K562 (cell line): Measurements from ENCODE around the gene ZNF800. TPM values are rescaled to one million over a fixed set of nuclear protein-coding genes. Genes with fewer than 3 reads are reported as not detected.
A peak's percentile ranks its signal among the peaks of the same experiment; 100 is the strongest.

Experiments
- AFF4 ChIP-seq: sonication (generic); formaldehyde crosslinking; IDR thresholded peaks from 2 replicates; pipeline ENCODE4 v1.8.0; 2023; ENCODE audit warnings: mild to moderate bottlenecking, missing genetic modification reagents
- ATF7 ChIP-seq: fragments of 450-650 bp; IDR thresholded peaks from 2 replicates; pipeline ENCODE4 v1.7.1; 2014; ENCODE audit warnings: mild to moderate bottlenecking, moderate library complexity
- DIDO1 ChIP-seq: fragments of 450-650 bp; IDR thresholded peaks from 2 replicates; pipeline ENCODE4 v1.6.1; 2016; ENCODE audit warnings: low read depth, missing biosample characterization, missing genetic modification characterization
- ETS2 ChIP-seq: IDR thresholded peaks from 2 replicates; pipeline ENCODE4 v1.6.1; 2016; ENCODE audit warnings: borderline replicate concordance, missing genetic modification characterization, mild to moderate bottlenecking, moderate library complexity, missing compliant biosample characterization; ENCODE audit not compliant: poor library complexity, severe bottlenecking
- HDAC1 ChIP-seq, 2 experiments: fragments of 450-650 bp; IDR thresholded peaks; 2 replicates each; pipeline ENCODE4 v1.6.1; 2016 to 2017; ENCODE audit warnings: inconsistent platforms in 1 of 2, mild to moderate bottlenecking in 1 of 2, moderate library complexity in 1 of 2
- MYBL2 ChIP-seq, 2 experiments: fragments of 450-650 bp in 1 of 2; sonication (generic) in 1 of 2; formaldehyde crosslinking in 1 of 2; IDR thresholded peaks; 2 replicates each; pipeline versions ENCODE4 v1.6.1 to v1.8.1; 2017 to 2022; ENCODE audit warnings: borderline replicate concordance in 1 of 2, inconsistent platforms in 1 of 2, low read depth in 1 of 2, mild to moderate bottlenecking in 1 of 2, missing genetic modification reagents in 1 of 2, moderate library complexity in 1 of 2
- SRSF1 ChIP-seq: fragments of 200-400 bp; formaldehyde crosslinking; IDR thresholded peaks from 2 replicates; pipeline ENCODE4 v1.6.1; 2017; ENCODE audit warnings: mild to moderate bottlenecking, low read depth, low read length, moderate library complexity
- STAT5A ChIP-seq: IDR thresholded peaks from 2 replicates; pipeline ENCODE4 v1.6.1; 2012; ENCODE audit warnings: low read length, inconsistent platforms, borderline replicate concordance
- THRA ChIP-seq: fragments of 450-650 bp; IDR thresholded peaks from 2 replicates; pipeline ENCODE4 v1.6.1; 2017; ENCODE audit warnings: mild to moderate bottlenecking, moderate library complexity
- VEZF1 ChIP-seq: fragments of 200-800 bp; sonication (Bioruptor generic); IDR thresholded peaks from 2 replicates; pipeline ENCODE4 v1.6.1; 2017; ENCODE audit warnings: missing genetic modification characterization, missing compliant biosample characterization
- ZNF24 ChIP-seq: fragments of 450-650 bp; IDR thresholded peaks from 2 replicates; pipeline ENCODE4 v1.6.1; 2016
- polyA plus RNA-seq, 8 experiments: library from polyadenylated mRNA; depleted of rRNA in 4 of 8; stranded (reverse) in 5 of 8; unstranded in 3 of 8; fragments of >200 nt; fragmentation: Nextera tagmentation in 2 of 8; fragmentation: Illumina TruSeq in 1 of 8; extraction: Ambion mirVana in 2 of 8; extraction: Trizol in 1 of 8; gene quantifications; 2 replicates each; pipeline versions ENCODE4 v1.2.1 to v1.2.3, GENCODE V29; 2011 to 2014; ENCODE audit warnings: inconsistent platforms in 1 of 8, missing spikeins in 1 of 8
- total RNA-seq, 7 experiments: library from RNA; depleted of rRNA in 6 of 7; stranded (reverse); fragments of >200 nt in 6 of 7; fragmentation: Illumina TruSeq in 2 of 7; extraction: Trizol in 2 of 7; gene quantifications; 2 replicates each; pipeline versions ENCODE4 v1.2.1 to v1.2.3, GENCODE V29; 2011 to 2021; ENCODE audit warnings: low replicate concordance in 1 of 7
- TF ChIP-seq, protein P1 (sequence below): fragments of 250-450 bp; sonication (Bioruptor Pico); IDR thresholded peaks from 2 replicates; pipeline ENCODE4 v1.4.0; 2020
- TF ChIP-seq, protein P2 (sequence below): sonication (generic); formaldehyde crosslinking; IDR thresholded peaks from 2 replicates; pipeline ENCODE4 v1.8.1; 2022; ENCODE audit warnings: missing genetic modification reagents

ZNF800 gene
- total and polyA plus RNA-seq, 9 of the 15 experiments (the other 6 are each of a cell fraction or from before 2014, with no cell fraction given) = 7.5 to 58.3 (median 33.4) TPM

DNA sequence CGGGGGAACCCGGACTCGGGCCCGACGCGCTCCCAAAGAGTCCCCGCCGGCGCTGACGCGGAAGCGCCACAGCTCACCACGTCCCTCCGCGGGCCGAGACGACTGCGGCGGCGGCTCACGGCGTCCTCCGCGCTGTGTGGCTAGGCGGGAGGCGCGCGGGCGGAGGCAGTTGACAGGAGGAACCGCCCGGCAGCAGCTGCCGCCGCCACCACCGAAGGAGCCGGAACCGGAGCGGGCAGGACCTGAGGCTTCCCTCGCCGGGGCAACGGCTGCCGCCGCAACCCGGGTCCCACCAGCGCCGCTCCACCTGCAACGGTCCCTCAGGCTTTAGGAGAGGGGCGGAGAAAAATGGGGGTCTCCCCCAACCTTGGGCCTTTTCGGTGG, 334 bp downstream of the ZNF800 start (continued):
- peak; percentile 87 for TF ChIP-seq AFF4 (CRISPR knock-in tag)
- TF ChIP-seq, protein P1, sequence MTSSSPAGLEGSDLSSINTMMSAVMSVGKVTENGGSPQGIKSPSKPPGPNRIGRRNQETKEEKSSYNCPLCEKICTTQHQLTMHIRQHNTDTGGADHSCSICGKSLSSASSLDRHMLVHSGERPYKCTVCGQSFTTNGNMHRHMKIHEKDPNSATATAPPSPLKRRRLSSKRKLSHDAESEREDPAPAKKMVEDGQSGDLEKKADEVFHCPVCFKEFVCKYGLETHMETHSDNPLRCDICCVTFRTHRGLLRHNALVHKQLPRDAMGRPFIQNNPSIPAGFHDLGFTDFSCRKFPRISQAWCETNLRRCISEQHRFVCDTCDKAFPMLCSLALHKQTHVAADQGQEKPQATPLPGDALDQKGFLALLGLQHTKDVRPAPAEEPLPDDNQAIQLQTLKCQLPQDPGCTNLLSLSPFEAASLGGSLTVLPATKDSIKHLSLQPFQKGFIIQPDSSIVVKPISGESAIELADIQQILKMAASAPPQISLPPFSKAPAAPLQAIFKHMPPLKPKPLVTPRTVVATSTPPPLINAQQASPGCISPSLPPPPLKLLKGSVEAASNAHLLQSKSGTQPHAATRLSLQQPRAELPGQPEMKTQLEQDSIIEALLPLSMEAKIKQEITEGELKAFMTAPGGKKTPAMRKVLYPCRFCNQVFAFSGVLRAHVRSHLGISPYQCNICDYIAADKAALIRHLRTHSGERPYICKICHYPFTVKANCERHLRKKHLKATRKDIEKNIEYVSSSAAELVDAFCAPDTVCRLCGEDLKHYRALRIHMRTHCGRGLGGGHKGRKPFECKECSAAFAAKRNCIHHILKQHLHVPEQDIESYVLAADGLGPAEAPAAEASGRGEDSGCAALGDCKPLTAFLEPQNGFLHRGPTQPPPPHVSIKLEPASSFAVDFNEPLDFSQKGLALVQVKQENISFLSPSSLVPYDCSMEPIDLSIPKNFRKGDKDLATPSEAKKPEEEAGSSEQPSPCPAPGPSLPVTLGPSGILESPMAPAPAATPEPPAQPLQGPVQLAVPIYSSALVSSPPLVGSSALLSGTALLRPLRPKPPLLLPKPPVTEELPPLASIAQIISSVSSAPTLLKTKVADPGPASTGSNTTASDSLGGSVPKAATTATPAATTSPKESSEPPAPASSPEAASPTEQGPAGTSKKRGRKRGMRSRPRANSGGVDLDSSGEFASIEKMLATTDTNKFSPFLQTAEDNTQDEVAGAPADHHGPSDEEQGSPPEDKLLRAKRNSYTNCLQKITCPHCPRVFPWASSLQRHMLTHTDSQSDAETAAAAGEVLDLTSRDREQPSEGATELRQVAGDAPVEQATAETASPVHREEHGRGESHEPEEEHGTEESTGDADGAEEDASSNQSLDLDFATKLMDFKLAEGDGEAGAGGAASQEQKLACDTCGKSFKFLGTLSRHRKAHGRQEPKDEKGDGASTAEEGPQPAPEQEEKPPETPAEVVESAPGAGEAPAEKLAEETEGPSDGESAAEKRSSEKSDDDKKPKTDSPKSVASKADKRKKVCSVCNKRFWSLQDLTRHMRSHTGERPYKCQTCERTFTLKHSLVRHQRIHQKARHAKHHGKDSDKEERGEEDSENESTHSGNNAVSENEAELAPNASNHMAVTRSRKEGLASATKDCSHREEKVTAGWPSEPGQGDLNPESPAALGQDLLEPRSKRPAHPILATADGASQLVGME (CRISPR knock-in tag) = peak; percentile 70; the same call in 1 of the 2 replicates
- no peak for TF ChIP-seq DIDO1 (tag)
- TF ChIP-seq VEZF1 (CRISPR knock-in tag) = no peak
- no peak for TF ChIP-seq MYBL2 (IDR thresholded peaks at IDR 0.05; ENCODE audit: low read depth)
- TF ChIP-seq MYBL2 (CRISPR knock-in tag; IDR thresholded peaks at IDR 0.05; ENCODE audit: borderline replicate concordance) = no peak
- TF ChIP-seq ATF7 = peak; percentile 65; the same call in 1 of the 2 replicates
- TF ChIP-seq STAT5A = no peak
- TF ChIP-seq THRA = no peak
- no peak for TF ChIP-seq SRSF1
- TF ChIP-seq, protein P2, sequence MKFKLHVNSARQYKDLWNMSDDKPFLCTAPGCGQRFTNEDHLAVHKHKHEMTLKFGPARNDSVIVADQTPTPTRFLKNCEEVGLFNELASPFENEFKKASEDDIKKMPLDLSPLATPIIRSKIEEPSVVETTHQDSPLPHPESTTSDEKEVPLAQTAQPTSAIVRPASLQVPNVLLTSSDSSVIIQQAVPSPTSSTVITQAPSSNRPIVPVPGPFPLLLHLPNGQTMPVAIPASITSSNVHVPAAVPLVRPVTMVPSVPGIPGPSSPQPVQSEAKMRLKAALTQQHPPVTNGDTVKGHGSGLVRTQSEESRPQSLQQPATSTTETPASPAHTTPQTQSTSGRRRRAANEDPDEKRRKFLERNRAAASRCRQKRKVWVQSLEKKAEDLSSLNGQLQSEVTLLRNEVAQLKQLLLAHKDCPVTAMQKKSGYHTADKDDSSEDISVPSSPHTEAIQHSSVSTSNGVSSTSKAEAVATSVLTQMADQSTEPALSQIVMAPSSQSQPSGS (CRISPR knock-in tag) = peak; percentile 1; the same call in 1 of the 2 replicates
- no peak for TF ChIP-seq ETS2 (tag)
- TF ChIP-seq ZNF24 = peak; percentile 25; the same call in 1 of the 2 replicates
- peak in 1 of 2 experiments; percentile 77; a peak in 2 of 4 replicates for TF ChIP-seq HDAC1 (IDR thresholded peaks at IDR 0.05)
